HL-60 (cell line): ENCODE measurements around the gene GLUL.

Experiments used
- DNase-seq, 2 experiments: peaks; one replicate each; pipeline ENCODE4 v3.0.0-alpha.2; 2010 to 2020; ENCODE audit warnings: low read depth in 1 of 2, low spot score in 1 of 2
- H3K27ac ChIP-seq: fragments of 250-450 bp; sonication (Bioruptor Pico); replicated peaks from 2 replicates; pipeline ENCODE4 v1.5.1; 2020; ENCODE audit warnings: mild to moderate bottlenecking, moderate library complexity
- H3K27me3 ChIP-seq: fragments of 250-450 bp; sonication (Bioruptor Pico); 2 replicates; pipeline ENCODE4 v1.5.1; 2021; ENCODE audit warnings: mild to moderate bottlenecking, moderate library complexity; ENCODE audit not compliant: insufficient read depth, poor library complexity, severe bottlenecking
- H3K4me3 ChIP-seq: replicated peaks from 2 replicates; pipeline ENCODE4 v1.5.1; 2011; ENCODE audit warnings: mild to moderate bottlenecking, control low read depth, low read length; ENCODE audit not compliant: insufficient read depth
- GABPA ChIP-seq: IDR thresholded peaks from 2 replicates; pipeline ENCODE4 v1.6.1; 2012; ENCODE audit warnings: low read depth
- POLR2AphosphoS5 ChIP-seq: IDR thresholded peaks from 2 replicates; pipeline ENCODE4 v1.6.1; 2012; ENCODE audit warnings: low read depth
- SPI1 ChIP-seq: IDR thresholded peaks from 2 replicates; pipeline ENCODE4 v1.6.1; 2012; ENCODE audit warnings: low read depth, mild to moderate bottlenecking, borderline replicate concordance
- TF ChIP-seq, protein P1 (sequence below): IDR thresholded peaks from one replicate; pipeline ENCODE4 v1.5.1; 2011; ENCODE audit warnings: low read length, control low read depth, inconsistent platforms; ENCODE audit not compliant: insufficient read depth
- TF ChIP-seq, protein P2 (sequence below): IDR thresholded peaks from 2 replicates; pipeline ENCODE4 v1.6.1; 2012; ENCODE audit warnings: low read depth; ENCODE audit not compliant: insufficient replicate concordance

Gene GLUL

DNA sequence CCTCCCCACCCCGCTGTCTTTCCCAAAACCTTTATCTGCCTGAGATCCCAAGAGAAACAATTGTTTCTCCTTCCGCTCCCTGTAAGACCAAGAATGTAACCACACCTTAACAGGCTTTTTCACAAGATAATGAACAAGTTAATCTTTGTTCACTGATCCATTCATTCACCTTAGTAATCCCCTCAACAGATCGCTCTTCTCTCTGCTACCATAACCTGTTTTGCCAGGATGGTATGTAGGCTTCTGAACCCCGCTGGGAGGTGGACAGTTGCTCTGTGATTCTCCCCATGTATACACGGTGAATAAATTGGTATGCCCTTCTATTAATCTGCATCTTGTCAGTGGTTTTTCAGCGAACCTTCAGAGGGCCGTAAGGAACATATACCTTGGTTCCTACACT, 39.7 kb upstream of the GLUL start:
- H3K27me3 ChIP-seq = no peaks in the 10 kb centered on the region
- DNase-seq = no peak
- no peak overlapping the region for H3K4me3 ChIP-seq
- H3K27ac ChIP-seq = no peak overlapping the region
- TF ChIP-seq SPI1 (no peak), GABPA (no peak), POLR2AphosphoS5 (no peak)
- TF ChIP-seq, protein P1, sequence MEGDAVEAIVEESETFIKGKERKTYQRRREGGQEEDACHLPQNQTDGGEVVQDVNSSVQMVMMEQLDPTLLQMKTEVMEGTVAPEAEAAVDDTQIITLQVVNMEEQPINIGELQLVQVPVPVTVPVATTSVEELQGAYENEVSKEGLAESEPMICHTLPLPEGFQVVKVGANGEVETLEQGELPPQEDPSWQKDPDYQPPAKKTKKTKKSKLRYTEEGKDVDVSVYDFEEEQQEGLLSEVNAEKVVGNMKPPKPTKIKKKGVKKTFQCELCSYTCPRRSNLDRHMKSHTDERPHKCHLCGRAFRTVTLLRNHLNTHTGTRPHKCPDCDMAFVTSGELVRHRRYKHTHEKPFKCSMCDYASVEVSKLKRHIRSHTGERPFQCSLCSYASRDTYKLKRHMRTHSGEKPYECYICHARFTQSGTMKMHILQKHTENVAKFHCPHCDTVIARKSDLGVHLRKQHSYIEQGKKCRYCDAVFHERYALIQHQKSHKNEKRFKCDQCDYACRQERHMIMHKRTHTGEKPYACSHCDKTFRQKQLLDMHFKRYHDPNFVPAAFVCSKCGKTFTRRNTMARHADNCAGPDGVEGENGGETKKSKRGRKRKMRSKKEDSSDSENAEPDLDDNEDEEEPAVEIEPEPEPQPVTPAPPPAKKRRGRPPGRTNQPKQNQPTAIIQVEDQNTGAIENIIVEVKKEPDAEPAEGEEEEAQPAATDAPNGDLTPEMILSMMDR = no peak
- TF ChIP-seq, protein P2, sequence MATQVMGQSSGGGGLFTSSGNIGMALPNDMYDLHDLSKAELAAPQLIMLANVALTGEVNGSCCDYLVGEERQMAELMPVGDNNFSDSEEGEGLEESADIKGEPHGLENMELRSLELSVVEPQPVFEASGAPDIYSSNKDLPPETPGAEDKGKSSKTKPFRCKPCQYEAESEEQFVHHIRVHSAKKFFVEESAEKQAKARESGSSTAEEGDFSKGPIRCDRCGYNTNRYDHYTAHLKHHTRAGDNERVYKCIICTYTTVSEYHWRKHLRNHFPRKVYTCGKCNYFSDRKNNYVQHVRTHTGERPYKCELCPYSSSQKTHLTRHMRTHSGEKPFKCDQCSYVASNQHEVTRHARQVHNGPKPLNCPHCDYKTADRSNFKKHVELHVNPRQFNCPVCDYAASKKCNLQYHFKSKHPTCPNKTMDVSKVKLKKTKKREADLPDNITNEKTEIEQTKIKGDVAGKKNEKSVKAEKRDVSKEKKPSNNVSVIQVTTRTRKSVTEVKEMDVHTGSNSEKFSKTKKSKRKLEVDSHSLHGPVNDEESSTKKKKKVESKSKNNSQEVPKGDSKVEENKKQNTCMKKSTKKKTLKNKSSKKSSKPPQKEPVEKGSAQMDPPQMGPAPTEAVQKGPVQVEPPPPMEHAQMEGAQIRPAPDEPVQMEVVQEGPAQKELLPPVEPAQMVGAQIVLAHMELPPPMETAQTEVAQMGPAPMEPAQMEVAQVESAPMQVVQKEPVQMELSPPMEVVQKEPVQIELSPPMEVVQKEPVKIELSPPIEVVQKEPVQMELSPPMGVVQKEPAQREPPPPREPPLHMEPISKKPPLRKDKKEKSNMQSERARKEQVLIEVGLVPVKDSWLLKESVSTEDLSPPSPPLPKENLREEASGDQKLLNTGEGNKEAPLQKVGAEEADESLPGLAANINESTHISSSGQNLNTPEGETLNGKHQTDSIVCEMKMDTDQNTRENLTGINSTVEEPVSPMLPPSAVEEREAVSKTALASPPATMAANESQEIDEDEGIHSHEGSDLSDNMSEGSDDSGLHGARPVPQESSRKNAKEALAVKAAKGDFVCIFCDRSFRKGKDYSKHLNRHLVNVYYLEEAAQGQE = no peak

DNA sequence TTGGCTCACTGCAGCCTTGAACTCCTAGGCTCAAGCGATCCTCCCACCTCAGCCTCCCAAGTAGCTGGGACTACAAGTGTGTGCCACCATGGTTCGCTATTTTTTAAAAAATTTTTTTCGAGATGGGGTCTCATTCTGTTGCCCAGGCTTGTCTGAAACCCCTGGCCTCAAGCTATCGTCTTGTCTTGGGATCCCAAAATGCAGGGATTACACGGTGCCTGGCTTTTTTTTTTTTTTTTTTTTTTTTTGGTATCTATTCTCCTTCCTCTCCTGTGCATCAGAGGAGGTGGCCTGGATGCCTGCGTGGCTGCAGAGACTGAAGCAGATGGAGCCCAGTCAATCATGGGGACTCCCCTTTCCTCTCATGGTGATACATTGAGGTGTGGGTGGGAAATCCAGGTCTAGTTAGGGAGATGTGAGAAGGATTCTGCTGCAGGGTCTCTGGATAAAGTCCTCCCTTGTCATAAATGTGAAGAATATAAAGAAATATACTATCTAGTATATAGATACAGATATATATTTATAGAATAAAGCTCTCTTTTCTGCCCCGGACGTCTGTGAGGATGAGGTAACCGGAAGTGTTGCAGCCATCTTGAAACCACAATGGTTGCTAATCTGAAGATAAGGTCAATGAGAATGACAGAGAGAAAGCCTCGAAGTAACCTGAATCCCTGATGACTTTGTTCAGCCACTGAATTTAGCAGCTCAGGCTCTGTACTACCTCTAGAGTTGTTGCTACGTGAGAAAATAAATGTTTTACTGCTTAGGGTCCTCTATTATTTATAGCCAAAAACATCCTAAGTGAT, 38.9 kb upstream of the GLUL start:
- Histone ChIP-seq H3K27ac (0 out of 2 replicates have a peak overlapping the region, but pooled peaks have one; percentile 35), H3K4me3 (no peak overlapping the region), H3K27me3 (no peaks in the 10 kb centered on the region)
- peak; percentile 45 to 87 for DNase-seq
- TF ChIP-seq, protein P1 = no peak
- TF ChIP-seq SPI1 = no peak

DNA sequence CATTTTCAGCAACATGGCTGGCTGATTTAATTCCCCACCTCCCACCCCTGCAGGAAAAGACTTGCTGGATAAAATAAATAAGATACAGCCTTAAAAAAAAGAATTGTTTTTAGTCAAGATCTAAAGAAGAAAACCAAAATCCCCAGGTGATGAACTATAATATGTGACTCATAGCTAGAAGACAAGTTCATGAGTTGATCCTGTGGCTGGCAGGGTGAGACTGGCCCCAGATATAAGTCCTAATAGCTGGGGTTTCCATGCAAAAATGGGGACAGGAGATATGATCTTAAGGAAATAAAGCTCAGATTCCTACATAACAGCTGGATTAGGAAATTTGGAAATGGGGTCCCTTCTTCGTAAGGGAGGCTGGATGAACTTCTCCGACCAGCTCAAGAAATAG, 36.5 kb upstream of the GLUL start:
- DNase-seq = no peak
- H3K4me3 ChIP-seq = no peak overlapping the region
- H3K27me3 ChIP-seq = no peaks in the 10 kb centered on the region
- H3K27ac ChIP-seq = no peak overlapping the region
- TF ChIP-seq GABPA = no peak
- no peak for TF ChIP-seq POLR2AphosphoS5
- TF ChIP-seq SPI1 = no peak
- TF ChIP-seq, protein P2 = no peak
- TF ChIP-seq, protein P1 = no peak
